ENCODE data around the gene C3orf20.

C3orf20 gene

GRCh38 chr3:14773691-14774128, 98.8 kb downstream of the C3orf20 start:
- no peak for DNase-seq (ENCODE audit: low read depth in 2 of 2)

GRCh38 chr3:14774431-14774830, 99.5 kb downstream of the C3orf20 start:
- no peak for DNase-seq (ENCODE audit: low read depth in 2 of 2)

- DNase-seq (ENCODE audit: low read depth in 2 of 2) = no peak
These were observed 100.1 kb downstream of the C3orf20 start for GRCh38 chr3:14775011-14775410.

GRCh38 chr3:14775563-14775962, 100.6 kb downstream of the C3orf20 start:
- DNase-seq (ENCODE audit: low read depth in 2 of 2) = no peak

DNA sequence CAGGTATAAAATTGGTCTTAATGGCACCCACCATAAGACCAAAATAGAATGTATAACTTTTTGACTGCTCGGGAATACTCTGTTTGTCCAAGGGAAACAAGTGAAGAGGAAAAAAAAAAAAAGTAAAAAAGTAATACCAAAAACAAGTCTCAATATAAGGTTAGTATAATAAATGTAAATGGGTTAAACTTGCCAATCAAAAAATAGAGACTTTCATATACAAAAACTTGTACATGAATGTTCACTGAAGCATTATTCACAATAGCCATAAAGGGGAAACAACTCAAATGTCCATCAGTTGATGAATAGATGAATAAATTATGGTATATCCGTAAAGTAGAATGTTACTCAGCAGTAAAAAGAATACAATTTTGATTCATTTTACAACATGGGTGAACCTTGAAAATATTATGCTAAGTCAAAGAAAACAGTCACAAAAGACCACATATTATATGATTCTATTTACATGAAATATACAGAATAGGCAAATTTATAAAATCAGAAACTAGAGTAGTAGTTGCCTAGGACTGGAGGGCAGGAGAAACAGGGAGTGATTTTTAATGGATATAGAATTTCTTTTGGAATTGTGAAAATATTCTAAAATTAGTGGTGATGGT, 104.2 kb downstream of the C3orf20 start:
- DNase-seq (ENCODE audit: low read depth in 2 of 2) = no peak

GRCh38 chr3:14780927-14781507, 106.1 kb downstream of the C3orf20 start:
- DNase-seq (ENCODE audit: low read depth in 2 of 2) = no peak

- no peak for DNase-seq (ENCODE audit: low read depth in 2 of 2)
These were observed 108.6 kb downstream of the C3orf20 start for GRCh38 chr3:14783480-14784086.

- DNase-seq (ENCODE audit: low read depth in 2 of 2) = no peak
These were observed 109.2 kb downstream of the C3orf20 start for GRCh38 chr3:14784087-14784681.

DNA sequence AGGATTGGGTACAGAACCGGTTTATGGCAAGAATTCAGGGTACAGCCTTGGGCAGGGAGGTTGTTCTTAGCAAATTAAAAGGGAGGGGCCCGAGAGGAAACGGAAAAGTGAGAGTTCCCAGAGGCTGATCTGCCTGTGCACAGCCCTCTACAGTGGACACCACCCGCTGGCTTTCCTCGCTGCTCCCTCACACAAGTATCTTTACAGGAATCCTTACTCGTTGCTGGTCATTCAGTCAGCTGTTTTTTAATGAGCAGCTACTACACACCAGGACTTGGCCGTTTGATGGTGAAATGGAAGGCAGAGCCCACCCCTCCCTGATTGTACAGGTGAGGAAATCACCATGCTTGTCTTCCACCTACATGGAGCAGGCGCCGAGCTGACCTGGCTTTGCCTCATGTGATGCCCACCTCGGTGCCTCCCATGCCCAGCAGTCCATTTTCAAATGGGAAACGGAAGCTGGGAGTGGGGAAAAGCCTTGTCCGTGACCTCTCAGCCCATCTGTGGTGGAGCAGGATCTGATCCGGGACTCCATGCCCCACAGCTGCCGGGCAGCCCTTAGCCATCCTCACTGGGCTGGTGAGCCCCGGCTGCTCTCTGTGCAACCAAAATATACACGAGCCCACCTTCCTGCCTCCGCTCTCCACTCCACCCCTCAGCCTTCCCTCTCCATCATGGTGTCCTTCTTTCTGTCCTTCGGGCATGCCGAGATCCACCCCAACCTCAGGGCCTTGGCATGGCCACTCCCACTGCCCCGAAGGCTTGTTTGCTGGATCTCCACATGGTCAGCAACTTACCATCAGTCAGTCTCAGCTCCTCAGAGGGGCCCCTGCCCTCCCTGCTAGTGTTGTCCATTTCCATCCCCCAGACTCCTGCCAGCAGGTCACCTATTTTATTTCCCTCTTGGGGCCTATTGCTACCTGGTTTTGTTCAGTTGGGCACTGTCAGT, 110.5 kb downstream of the C3orf20 start:
- no peak for DNase-seq (ENCODE audit: low read depth in 2 of 2)

DNA sequence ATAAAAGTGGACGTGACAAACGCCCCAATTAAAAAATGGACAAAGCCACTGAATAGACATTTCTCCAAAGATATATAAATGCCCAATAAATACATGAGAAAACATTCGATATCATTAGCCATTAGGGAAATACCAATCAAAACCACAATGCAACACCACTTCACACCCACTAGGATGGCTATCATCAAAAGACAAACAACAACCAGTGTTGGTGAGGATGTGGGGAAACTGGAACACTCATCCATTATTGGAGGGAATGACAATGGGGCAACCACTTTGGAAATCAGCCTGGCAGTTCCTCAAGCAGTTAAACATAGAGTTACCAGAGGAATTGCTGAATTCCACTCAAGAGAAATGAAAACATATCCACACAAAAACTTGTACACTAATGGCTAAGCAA, 111.4 kb downstream of the C3orf20 start:
- DNase-seq (ENCODE audit: low read depth in 2 of 2) = no peak

DNA sequence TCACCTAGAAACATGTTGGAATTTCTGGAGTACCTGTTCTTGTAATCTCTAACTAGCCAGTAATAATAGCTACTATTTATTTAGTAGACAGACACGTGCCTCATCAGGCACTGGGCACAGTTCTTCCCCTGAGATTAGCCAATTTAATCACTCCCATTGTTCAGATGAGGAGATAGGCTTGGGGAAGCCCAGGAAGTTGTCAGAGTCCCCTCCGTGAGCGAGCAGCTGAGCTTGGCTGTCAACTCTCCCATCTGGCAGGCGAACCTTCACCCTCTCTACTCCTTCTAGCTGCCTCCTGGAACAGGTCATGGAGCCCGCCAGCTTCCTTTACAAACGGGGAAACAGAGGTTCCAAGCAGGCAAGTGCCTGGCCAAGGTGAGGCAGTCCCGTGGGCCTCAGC, 112.7 kb downstream of the C3orf20 start:
- DNase-seq (ENCODE audit: low read depth in 2 of 2) = no peak

- no peak for DNase-seq (ENCODE audit: low read depth in 2 of 2)
These were observed 113.7 kb downstream of the C3orf20 start for GRCh38 chr3:14788644-14789043.

GRCh38 chr3:14789221-14789620, 114.3 kb downstream of the C3orf20 start:
- no peak for DNase-seq (ENCODE audit: low read depth in 2 of 2)

DNA sequence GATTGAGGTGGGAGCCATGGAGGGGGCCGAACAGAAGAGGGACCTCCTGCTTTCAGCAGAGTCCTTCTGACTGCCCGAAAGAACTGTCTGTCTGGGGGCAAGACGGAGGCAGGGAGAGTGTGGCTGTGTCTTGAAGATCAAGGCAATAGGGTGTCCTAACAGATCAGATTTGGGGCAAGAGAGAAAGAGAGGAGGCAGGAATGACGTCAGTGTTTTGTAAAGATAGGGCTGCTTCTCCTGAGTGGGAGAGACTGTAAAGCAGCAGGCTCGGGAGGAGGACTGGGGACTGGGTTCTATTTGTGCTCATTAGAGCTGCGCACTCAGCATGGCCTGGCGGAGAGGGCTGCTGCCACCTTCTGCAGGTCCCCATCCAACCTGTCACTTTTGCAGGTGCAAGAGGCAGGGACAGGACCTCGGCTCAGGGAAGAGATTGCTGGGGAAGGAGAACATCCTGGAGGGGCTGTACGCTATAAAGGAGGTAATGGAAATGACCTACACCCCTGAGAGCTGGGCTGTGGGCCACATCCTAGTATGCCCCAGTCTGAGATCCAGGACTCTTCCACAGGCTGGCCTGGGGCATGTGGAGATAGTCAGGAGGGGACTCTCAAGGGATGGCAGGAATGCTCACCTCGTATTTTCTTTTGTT, 114.8 kb downstream of the C3orf20 start:
- DNase-seq (ENCODE audit: low read depth in 2 of 2) = no peak

- DNase-seq (ENCODE audit: low read depth in 2 of 2) = no peak
These were observed 116.5 kb downstream of the C3orf20 start for GRCh38 chr3:14791343-14791945.

GRCh38 chr3:14792691-14793121, 117.8 kb downstream of the C3orf20 start:
- no peak for DNase-seq (ENCODE audit: low read depth in 2 of 2)

DNA sequence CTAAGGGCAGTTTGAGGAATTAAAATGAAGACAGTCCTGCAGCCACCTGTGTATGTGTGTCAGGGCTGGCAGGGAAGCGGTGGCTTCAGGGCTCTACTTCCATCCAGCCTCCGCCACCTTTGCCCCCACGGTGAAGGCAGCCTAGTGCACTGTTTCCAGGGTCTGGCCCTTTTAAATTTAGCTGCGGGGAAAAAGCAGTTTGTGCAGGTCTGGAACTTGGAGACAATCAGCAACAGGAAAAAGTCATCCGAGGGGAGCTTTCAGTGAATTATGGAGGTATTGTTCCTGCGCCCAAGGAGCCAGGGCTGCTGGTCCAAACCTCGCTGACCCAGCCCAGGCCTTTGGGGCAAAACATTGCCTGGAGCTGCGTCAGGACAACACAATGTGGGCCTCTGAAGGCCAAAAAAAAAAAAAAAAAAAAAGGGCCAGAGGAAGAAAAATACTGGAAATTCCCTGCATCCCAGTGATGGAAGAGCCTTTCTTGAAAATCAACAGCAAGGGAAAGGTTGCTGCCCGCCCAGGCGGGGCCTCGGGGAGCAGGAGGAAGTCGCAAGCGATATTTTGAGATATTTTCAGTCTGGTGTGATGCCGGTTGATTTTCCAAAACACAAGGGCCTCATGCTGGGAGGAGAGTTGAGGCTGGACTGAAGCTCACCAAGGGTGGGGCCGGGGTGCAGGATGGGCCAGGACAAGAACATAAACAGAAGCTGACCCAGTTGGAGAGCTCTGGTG, 118.4 kb downstream of the C3orf20 start:
- DNase-seq (ENCODE audit: low read depth in 2 of 2) = no peak

- DNase-seq (ENCODE audit: low read depth in 2 of 2) = no peak
These were observed 118.9 kb downstream of the C3orf20 start for GRCh38 chr3:14793858-14794234.

DNA sequence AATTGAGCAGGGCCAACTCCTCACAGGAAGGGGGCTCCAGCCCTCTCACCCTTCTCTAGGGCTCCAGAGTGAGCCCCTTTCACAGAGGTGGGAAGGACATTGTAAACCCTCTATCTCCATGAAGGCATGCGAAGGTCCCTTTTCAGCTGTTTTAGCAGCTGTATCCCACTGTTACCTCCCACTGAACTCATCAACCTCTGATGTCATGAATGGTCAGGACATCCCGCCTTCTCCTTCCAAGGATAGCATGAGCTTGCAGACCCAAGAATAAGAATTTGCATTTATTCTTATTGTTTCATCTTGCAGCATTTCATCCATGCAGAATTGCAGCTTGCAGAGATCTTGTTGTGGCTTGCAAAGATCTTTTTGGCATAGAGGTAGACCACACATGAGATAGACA, 119.5 kb downstream of the C3orf20 start:
- no peak for DNase-seq (ENCODE audit: low read depth in 2 of 2)

DNA sequence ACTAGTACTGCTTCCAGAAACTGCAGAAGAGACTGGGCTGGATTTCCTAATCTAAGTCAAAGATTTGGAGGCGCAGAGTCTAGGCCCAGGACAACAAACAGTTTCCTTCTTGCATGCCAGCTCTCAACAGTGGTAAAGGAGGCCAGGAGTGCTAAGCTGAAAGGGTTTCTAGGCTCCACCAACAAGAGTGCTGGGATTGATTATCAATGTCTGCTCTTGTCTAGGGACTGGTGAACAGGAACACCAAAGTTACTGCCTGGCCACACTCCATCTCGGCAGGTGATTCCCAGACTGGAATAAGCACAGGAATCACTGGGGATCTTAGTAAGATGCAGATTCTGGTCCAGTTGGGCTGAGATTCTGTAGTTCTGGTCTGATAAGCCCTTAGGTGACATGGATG, 121.1 kb downstream of the C3orf20 start:
- DNase-seq (ENCODE audit: low read depth in 2 of 2) = no peak
